ENCODE results near the gene GRID1. TPM values are rescaled to one million over a fixed set of nuclear protein-coding genes. Genes with fewer than 3 reads are reported as not detected.
A peak's percentile ranks its signal among the peaks of the same experiment; 100 is the strongest.

Gene GRID1
- total RNA-seq, 1 donor from 2014 or later = 1.4 TPM

DNA sequence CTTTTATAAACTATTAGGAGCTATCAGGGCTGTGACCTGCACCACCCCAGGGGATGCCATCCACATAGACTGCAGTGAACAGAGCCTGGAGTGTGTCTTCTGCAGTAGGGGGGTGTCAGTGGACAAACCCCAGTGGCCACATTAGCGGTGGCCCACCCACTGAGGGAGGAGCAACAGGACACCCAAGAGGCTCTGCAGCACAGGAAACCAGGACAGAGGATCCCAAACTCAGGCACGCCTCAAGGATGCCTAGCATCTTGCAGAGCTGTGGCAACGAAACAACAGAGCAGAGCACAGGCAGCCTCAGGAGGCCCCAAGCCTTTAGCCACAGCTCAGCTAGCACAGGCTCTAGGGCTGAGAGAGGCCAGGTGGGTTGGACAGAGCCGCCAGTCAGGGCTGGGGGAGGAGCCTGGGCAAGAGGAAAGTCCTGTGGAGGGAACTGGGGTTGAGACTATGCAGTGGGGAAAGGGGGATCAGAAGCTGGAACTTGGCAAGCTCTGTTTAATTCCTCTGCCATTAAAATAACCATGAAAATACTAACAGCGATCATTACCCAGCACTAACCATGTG is 53.8 kb downstream of the GRID1 start:
- DNase-seq = no peak

DNA sequence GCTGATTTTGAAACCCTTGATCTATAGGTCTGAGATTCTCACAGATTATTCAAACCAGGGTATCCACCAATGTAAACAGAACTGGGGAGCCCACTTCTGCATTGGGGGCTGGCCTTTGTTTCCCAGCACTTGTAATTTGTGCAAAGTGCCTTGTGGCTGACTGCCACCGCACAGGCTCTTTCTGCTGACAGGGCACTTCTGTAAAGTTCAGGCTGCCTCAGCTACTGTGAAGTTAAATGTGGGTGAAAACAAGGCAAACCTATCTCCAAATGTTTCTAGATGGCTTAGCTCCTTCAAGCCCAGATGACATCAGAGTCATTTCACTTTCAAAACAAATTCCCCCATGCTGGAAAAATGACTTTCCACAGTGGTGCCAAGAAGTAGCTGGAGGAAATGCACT is 54.7 kb downstream of the GRID1 start:
- DNase-seq = no peak

DNA sequence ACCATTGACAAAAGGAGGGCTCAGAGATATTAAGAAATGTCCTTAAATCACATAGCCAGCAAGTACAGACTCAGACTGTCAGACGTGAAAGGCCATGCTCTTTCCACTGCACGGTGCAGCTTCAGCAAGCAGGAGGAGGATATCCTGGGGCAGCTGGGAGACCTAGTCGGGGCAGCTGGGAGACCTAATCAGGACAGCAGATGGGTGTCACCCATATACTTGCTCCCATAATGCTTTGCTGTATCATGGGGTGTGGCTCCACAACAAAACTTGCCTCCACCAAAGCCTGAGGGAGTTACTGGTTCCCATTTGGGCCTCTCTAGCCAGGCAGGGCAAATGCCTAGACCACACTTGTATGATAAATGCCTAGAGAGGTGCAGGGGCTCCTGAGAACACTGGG is 55.4 kb downstream of the GRID1 start:
- DNase-seq = no peak

DNA sequence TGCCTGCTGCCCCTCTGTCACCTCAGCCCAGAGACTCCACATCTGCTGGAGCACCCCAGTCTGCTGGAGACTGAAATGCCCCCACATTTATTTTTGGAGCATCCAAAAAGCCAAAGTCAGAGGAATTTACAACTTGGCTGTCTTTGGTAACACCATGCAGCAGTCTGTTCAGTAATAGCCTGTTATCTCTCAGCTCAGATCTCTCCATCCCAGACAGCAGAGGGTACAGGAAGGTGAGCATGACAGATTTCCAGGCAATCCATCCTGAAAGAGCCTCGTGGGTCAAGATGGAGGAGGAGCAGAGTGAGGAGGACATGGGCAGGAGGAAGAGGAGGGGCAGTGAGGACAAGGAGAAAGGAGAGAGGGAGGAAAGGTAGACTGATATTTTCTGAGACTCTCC is 55.9 kb downstream of the GRID1 start:
- no peak for DNase-seq

DNA sequence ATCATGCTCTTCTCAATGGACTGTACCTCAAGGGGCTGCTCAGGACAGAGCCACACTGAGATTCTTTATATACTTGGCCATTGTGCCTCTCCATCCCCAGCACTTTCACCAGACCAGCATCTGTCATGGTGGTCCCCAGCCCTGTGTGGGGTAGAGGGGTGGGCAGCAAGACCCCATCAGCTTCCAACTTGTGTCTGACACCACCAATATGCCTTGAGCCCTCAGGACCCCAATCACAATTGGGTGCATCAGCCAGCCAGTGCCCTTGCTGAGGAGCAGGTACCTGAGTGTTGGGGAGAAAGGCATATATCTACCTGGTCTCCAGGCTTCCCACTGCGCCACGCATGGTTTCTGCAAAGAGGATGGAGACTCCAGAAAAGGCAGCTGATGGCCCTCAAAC is 56.3 kb downstream of the GRID1 start:
- no peak for DNase-seq

DNA sequence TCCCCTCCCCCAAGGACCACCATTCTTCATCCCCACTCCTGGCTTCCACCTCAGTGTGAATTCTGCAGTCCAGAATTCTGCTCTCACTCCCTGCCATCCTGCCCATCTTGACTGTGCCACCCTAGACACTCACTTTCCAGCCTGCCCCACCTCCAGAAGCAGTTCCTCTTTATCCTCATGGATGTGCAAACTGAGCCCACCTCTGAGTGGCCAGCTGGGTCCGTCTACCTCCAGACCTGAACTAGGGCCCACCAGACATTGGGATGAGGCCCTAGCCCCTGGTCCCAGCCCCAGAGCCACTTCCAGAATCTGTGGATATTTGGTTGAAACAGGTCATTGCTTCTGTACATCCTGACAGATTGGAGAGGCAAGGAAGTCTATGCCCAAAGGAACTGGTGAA is 58.5 kb downstream of the GRID1 start:
- no peak for DNase-seq

DNA sequence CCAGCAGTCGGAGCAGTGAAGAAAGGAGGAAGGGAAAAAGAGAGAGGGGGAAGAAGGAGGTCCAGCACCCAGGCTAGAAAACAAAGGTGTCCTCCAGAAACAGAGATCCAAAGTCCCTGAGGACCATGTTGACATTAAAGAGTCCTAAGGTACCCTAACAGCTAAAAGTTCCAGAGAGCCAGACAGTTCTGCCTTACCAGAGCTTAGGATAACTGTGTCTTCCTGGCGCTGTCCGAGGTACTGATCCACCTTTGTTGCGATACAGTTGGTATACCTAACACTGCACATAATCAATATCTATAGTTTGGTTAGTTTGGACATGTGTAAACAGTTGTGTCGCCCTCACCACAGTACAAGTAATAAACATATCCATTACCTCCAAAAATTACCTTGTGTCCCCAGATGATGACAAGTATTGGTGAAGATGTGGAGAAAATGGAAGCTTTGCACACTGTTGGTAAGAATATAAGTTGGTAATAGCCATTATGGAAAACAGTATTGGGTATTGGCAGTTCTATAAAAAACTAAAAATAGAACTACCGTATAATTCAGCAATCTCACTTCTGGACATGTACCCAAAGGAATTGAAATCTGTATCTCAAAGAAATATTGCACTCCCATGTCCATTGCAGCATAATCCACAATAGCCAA is 59.8 kb downstream of the GRID1 start:
- DNase-seq = peak; percentile 61

DNA sequence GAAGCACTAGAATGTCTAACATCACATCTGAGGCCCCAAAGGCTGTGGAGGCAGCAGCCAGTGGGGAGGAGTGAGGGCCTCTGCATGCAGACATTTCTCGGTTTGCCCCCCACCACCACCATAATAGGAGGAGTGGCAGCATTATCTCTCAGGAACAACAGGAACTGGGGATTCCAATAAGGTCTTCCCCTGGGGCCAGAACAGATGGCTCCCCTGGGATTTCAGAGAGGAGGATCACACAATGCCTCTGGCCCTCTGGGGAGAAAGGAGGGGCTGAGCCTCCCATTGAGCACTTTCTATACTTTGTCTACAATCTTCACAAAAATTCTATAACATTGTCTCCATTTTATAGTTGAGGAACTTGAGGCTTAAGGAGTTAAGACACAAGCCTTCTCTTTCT is 61.1 kb downstream of the GRID1 start:
- DNase-seq = no peak

DNA sequence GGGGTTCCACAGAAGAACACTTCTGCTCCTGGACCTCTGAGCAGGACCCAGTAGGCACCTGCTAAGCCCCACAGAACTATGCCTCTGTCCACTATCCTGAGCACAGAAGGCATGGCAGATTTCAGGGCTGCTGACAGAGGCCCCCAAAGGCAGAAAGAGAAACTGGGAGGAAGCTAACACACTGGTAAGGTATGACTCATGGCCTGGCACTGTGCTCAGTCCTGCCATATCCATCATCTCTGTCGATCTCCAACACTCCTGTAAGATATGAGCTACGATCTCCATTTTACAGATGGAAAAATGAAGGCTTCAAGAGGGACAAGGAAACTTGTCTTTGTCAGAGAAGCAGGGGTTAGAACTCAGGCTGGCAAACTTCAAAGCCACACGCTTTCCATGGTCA is 62.2 kb downstream of the GRID1 start:
- DNase-seq = no peak

DNA sequence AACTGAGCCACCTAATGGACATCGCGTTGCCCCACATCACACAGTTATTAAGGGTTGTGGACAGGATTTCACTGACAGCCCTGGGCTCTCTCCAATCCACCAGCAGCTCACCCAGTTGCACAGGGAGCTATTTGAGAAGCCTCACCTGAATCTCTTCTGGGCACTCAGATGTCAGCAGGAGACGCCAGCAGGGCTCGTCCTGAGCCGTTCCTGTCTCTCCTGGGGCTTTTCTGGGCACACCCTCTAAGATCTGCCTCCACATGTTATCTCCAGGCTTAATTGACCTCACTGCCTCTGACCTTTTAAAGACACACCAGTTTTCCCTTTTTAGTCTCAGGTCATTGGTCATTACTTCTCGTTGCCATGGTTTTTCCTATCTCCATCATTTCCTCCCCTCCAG is 63.0 kb downstream of the GRID1 start:
- no peak for DNase-seq

DNA sequence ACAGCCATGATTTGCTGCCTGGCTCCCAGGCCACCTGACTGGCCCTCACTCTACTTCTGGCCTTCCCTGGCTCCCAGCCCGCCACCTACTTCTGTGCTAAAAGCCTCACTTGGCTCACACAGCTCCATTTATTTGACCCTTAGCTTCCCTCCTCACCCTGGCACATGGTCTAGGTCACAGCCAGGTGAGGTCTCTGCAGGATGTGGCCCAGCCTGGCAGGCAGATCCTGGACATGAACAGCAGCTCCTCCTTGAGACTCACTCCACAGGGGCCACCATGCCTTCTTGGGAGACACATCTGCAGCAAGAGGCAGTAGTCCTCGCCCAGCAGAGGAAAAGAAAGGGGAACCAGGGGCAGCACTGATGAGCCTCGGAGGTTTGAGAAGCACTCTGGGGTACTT is 64.6 kb downstream of the GRID1 start:
- DNase-seq = no peak

DNA sequence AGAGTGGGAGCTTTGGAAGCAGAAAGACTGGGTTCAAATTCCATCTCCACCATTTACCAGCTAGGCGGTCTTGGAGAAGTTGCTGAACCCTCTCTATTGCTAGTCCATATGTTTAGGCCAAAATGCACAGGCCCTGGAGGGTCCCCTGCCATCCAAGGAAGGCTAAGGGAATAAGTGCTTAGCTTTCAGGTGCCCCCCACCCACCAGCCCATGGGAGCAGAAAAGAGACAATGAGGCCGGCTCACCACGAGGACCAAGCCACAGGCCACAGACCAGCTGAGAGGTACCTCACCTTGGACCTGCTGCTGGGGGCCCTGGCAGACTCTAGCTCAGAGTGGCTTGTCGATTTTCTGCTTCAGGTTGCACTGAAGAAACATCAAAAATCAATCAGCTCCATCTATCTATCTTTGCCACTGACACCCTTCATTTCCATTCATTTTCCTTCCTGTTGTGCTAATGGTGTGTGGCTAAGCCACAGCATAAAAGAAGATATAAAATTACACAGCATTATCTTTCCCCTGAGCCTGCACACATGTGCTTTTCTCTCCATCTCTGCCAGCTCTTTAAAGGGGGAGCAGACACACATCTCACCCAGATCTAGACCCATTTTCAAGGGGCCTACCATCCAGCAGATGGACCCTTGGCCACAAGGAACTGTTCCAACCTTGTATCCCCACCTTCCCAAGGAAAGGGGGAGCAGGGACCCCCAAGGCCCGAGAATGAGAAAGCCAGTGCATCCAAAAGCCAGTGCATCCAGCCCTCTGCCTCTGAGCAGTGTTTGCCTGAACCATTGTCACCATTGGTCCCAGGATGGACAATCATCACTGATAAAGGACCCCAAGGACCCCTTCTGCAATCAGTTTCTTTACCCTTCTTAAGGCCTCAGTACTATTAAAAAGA is 65.4 kb downstream of the GRID1 start:
- DNase-seq = no peak

DNA sequence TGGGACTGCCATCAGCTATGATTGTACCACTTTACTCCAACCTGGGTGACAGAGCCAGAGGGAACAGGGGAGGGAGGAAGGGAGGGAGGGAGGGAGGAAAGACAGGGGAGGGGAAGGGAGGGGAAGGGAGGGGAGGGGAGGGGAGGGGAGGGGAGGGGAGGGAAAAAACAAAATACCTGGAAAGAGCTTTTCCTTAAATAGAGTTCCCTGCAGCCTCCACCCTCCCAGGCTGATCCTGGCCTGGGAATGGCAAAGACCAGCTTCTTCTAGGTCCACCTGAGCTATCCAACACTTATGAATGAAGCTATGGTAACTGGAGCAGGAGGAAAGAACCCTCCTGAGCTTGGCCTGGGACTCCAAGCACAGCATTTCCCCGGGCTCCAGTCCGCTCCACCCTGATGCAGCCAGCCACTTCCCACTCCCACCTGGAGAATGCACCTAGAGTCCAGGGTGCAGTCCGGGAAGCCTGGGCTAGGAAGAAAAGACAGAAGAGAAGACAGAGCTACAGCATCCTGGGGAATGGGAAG is 66.1 kb downstream of the GRID1 start:
- DNase-seq = no peak

DNA sequence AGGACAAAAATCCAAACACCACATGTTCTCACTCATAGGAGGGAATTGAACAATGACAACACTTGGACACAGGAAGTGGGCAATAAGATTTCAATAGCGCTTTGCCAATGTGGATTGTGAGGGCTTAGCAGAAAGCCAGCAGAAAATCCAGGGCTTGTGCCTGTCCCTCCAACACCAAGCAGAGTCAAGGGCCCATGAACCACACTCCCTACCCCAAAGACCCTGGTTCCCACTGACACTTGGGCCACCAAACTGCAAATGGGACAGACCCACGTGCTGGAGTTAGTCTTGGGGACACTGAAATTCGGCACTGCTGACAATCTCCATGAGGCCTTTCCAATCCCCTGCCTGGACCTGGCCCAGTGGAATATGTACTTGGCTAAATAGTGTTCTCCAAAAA is 67.0 kb downstream of the GRID1 start:
- no peak for DNase-seq

DNA sequence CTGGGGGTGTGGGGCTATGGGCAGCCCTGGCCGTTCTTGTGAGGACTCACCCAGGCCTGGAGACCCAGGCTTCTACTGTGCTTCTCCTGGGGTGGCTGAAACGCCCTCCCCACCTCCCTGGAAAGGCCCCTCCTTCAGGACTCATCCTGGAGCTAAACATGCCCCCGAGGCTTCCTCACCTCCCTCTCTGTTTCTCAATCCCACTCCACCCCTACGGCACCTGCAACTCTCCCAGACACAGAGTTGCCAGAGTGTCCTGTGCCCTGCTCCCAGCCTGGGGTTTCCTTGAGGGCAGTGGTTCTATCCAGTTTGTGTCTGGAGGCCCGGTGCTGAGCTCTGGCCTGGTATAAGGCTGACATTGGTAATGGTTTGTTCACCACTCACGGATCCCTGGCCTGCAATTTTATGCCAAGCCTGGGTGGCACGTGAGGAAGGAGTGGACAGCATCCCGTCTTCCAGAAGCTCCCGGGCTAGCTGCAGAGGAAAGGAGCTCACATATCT is 68.0 kb downstream of the GRID1 start:
- DNase-seq = no peak

DNA sequence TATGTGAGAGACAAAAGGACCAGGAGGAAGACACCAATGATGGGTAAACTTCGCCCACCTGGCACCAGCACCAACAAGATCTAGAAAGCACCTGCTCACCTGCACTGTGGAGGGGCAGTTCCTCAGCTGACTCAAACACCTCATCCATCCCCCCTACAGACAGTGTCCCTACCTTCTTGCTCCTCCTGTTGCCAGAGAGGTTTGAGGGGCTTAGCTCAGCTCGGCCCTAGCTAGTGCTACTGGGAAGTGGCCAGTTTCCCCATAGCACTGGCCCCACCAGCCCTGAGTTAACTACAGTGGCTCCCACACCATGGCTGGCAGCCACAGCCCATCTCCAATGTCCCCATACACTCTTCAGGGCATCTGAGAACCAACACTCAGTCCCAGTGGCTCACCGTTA is 70.8 kb downstream of the GRID1 start:
- no peak for DNase-seq

DNA sequence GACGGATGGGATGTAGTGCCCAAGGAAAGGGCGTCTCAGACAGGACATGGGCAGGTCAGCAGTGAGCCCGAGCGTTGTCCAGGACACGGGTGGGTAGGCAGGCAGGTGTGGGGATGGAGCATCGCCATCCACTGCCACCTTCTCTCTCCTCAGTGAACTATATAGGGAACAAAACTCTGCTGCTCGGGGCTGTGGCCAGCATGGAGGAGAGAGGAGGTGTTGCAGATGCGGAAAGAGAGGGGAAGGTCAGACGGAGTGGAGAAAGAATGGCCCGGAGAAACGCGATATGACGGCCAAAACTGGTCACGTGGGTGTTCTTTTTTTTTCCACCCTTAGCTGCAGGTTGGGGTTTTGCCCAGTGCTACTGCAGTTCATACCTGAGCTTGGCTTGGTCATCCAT is 71.2 kb downstream of the GRID1 start:
- DNase-seq = no peak

DNA sequence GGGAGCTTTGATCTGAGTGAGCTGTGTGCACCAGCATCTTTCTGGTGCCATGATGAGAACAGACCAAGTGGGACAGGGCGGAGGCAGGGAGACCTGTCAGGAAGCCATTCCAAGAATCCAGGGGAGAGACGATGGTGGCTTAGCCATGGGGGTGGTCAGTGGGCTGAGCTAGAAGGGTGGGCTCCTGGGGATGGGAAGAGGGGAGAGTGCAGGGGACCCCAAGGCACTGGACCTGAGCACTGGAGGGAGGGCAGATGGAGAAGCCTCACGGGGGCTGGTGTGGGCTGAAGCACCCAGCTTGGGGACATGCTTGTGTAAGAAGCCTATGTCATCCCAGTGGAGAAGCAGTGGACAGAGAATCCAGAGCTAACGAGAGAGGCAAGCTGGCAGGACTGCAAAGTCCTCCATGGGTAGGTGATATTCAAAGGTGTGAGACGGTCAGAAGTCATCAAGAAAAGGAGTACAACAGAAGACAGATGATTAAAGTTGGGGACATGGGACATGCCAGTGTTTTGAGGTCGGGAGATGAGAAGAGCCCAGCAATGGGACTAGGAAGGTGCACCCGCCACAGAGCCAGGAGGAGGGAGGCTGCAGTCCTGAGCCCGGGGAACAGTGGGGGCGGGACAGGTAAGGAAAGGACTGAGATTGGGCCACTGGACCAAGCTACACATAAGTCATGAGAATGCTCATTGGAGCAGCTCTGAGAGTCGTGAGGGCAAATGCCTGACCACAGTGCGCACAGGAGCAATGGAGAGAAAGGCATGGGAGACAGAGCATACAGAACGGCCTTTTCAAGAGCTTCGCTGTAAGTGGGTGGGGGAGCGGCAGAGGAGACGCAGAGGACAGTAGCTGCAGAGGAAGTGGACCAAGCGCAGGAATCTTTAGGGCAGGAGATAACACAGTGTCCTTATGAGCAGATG is 72.0 kb downstream of the GRID1 start:
- no peak for DNase-seq

DNA sequence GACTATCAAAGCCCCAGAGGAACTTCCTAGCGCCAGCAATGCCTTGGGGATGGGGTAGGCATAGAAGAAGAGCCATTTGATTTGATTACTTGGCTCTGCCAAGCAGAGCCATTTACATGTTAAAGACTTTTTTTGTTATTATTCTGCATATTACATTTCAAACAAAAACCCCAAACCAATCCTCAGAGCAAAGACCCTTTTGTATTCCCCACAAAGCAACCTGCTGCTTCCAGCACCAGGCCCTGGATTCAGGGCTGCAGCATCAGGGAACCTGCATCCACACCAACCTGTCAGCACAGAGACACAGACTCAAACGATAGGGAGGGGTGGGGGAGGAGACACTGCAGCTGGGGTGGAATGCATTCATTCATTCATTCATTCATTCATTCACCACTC is 73.2 kb downstream of the GRID1 start:
- no peak for DNase-seq

DNA sequence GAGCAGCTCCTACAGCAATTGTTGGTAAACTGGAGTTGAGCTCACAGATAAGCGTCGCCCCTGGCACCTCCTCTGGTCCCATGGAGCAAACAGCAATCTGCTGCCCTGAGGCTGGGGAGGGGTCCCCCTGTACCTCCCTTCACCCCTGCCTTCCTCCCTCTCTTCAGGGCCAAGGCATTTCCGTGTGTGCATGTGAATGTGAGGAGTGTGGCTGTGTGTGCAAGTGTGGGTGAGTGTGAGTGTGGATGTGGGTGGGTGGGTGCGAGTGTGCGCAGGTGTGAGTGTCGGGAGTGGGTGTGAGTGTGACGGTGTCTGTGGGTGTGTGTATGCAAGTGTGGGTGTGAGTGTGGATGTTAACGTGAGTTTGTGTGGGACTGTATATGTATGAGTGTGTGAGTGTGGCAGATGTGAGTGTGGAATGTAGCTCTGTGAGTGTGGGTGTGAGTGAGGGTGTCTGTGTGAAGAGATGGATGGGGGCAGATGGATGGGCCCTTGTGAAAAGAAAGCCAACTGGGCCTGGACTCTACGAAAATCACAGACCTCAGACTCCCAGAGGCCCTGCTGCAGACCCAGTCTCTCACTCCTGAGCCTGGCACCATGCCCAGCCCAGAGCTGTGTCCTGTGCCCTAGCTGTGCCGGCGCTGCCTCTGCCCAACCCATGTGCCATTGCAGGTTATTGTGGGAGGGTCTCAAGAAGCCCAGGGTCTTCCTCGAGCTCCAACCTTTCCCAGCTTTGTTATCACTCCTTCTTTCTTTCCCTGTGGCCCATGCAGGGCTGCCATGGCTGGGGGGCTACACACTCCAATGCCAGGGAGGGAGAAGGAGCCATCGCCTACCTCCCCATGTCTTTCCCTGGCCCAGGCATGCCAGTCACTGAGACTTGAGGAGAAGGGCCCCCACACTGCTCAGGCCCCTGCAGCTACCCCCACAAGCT is 73.9 kb downstream of the GRID1 start:
- DNase-seq = peak; percentile 40
